ENCODE results near the gene MAP3K2.

DNA sequence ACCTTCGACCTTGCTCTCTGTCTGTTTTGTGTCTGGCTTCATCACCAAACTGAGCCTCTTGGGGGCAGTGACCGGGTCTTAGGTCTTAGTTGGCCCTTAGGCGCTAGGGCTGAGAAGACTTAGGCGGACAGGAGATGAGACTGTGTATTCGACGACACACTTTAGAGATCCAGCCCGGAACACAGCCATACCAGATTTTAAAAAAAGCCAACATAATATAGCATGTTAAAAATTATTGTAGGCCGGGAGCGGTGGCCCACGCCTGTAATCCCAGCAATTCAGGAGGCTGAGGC, 21.0 kb upstream of the MAP3K2 start:
- TF ChIP-seq EZH2 (IDR thresholded peaks at IDR 0.05; ENCODE audit: insufficient read depth, poor library complexity, severe bottlenecking) (no peak), EZH2phosphoT487 (IDR thresholded peaks at IDR 0.05; ENCODE audit: insufficient read depth, low read depth) (no peak)

Data from GM23248 (cell line).